NCI-H146 treated with DMSO at 0.1 percent for 48 hours (cell line): ENCODE measurements around the gene TTC21A.

Experiments
- DNase-seq: peaks from one replicate; lab custom pipeline; 2025; ENCODE audit not compliant: unreplicated experiment; lab: John Stamatoyannopoulos, UW

The TTC21A gene

GRCh38 chr3:39173318-39174125 is 66.0 kb downstream of the TTC21A start:
- DNase-seq: no peak

GRCh38 chr3:39176025-39176714 is 68.7 kb downstream of the TTC21A start:
- no peak for DNase-seq

GRCh38 chr3:39177708-39178332 is 70.3 kb downstream of the TTC21A start:
- peak; percentile 3 for DNase-seq

GRCh38 chr3:39178553-39178952 is 71.1 kb downstream of the TTC21A start:
- DNase-seq: no peak

GRCh38 chr3:39180183-39180545 is 72.7 kb downstream of the TTC21A start:
- no peak for DNase-seq

- DNase-seq: peak; percentile 76
Observed at GRCh38 chr3:39180546-39181346, 73.3 kb downstream of the TTC21A start.

- DNase-seq: no peak
Observed at GRCh38 chr3:39181408-39182335, 74.2 kb downstream of the TTC21A start.

GRCh38 chr3:39183211-39184080 is 76.0 kb downstream of the TTC21A start:
- no peak for DNase-seq

GRCh38 chr3:39184081-39184967 is 76.8 kb downstream of the TTC21A start:
- DNase-seq: no peak

GRCh38 chr3:39184968-39185285 is 77.4 kb downstream of the TTC21A start:
- no peak for DNase-seq

- DNase-seq: no peak
Observed at GRCh38 chr3:39185326-39185958, 78.0 kb downstream of the TTC21A start.

GRCh38 chr3:39185959-39186691 is 78.6 kb downstream of the TTC21A start:
- DNase-seq: no peak

GRCh38 chr3:39186692-39187151 is 79.2 kb downstream of the TTC21A start:
- DNase-seq: no peak

- DNase-seq: no peak
Observed at GRCh38 chr3:39187372-39188155, 80.1 kb downstream of the TTC21A start.
